HG02943 (cell line): Measurements from ENCODE around the gene PLXNC1.

Experiments
- ATAC-seq: cut with Tn5 transposase; IDR thresholded peaks from one replicate; pipeline ENCODE4 v1.9.1; 2021; ENCODE audit warnings: mild to moderate bottlenecking, low read depth, moderate library complexity; ENCODE audit not compliant: unreplicated experiment

PLXNC1 gene

GRCh38 chr12:94178882-94179281 lies 30.5 kb downstream of the PLXNC1 start:
- no peak for ATAC-seq

GRCh38 chr12:94179723-94180122 lies 31.3 kb downstream of the PLXNC1 start:
- ATAC-seq = no peak

- no peak for ATAC-seq
These were observed 32.4 kb downstream of the PLXNC1 start for GRCh38 chr12:94180558-94181296.

GRCh38 chr12:94182986-94183707 lies 34.8 kb downstream of the PLXNC1 start:
- no peak for ATAC-seq

- no peak for ATAC-seq
These were observed 35.5 kb downstream of the PLXNC1 start for GRCh38 chr12:94183708-94184379.

GRCh38 chr12:94184995-94185719 lies 36.8 kb downstream of the PLXNC1 start:
- no peak for ATAC-seq

GRCh38 chr12:94185801-94186200 lies 37.4 kb downstream of the PLXNC1 start:
- ATAC-seq = no peak

GRCh38 chr12:94186278-94187241 lies 38.2 kb downstream of the PLXNC1 start:
- no peak for ATAC-seq

GRCh38 chr12:94187361-94187760 lies 39.0 kb downstream of the PLXNC1 start:
- ATAC-seq = no peak

- no peak for ATAC-seq
These were observed 42.2 kb downstream of the PLXNC1 start for GRCh38 chr12:94190623-94191022.

GRCh38 chr12:94191023-94191422 lies 42.6 kb downstream of the PLXNC1 start:
- no peak for ATAC-seq

GRCh38 chr12:94191811-94192210 lies 43.4 kb downstream of the PLXNC1 start:
- ATAC-seq = no peak

- no peak for ATAC-seq
These were observed 44.1 kb downstream of the PLXNC1 start for GRCh38 chr12:94192506-94192905.

GRCh38 chr12:94193168-94193567 lies 44.8 kb downstream of the PLXNC1 start:
- no peak for ATAC-seq

GRCh38 chr12:94195483-94195882 lies 47.1 kb downstream of the PLXNC1 start:
- ATAC-seq = no peak

GRCh38 chr12:94198469-94198868 lies 50.1 kb downstream of the PLXNC1 start:
- no peak for ATAC-seq

- no peak for ATAC-seq
These were observed 50.5 kb downstream of the PLXNC1 start for GRCh38 chr12:94198872-94199271.

GRCh38 chr12:94200069-94200468 lies 51.7 kb downstream of the PLXNC1 start:
- no peak for ATAC-seq

GRCh38 chr12:94200695-94201094 lies 52.3 kb downstream of the PLXNC1 start:
- no peak for ATAC-seq
